GM18907 (cell line): Measurements from ENCODE around the gene AZIN2.
"Not testable (repeated sequence)": the region's sequence is repeated elsewhere in the genome, so short reads cannot be mapped to it uniquely, and the experiment has no call there.

Experiments used
- ATAC-seq: cut with Tn5 transposase; IDR thresholded peaks from one replicate; pipeline ENCODE4 v1.9.1; 2021; ENCODE audit warnings: mild to moderate bottlenecking, moderate library complexity; ENCODE audit not compliant: unreplicated experiment

AZIN2 gene

DNA sequence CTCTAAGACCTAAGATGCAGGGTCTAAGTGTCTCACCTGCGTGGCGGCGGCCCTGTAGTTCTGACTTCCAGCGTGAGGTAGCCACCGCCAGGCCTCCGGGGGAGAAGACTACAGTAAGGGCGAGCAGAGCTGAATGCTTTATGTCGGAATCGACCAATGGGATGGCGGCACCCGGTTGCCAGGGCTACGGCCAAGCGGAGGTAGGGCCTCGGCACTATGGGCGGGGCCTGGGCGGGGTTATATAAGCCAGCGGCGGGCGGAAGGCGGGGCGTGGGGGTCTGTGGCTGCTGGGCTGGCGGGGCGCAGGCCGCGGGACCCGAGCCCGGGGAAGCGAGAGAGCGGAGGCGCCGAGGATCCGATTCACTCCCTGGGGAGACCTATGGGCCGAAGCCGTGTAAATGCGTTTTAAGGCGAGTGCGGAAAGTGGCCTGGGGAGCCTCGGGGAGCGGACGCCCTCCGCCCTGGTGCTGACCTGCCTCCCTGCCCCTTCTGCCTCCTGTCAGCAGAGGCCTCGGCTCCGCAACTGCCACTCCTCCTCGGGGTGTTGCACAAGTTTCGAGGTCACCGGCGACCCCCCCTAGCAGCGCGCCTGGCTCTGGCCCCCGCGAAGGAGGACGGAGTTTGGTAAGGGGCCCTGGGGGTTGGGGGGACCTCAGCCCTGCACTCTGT, at the start of gene AZIN2:
AZIN2 (plus strand) TSS at position 269 of the 669 bp plus-strand sequence. CDS start 1,097 bp downstream, outside the sequence.
- peak; percentile 93 for ATAC-seq

DNA sequence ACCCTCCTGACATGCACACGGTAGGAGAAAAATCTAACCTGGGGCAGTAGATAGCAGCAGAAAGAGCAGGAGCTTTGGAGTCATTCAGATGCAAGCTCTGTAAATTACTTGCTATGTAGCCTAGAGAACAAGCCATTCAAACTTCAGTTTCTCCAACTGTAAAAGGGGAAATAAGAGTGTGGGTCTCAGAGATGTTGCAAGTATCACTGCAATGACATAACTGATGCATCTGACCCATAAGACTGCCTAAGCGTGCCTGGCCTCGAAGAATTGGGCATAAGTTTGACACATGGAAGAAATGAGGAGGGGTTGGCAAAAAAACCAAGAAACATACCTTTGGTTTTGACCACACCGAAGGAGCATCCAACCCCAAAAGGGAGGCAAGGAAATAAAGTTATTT, 49.4 kb upstream of the AZIN2 start:
- ATAC-seq: no peak

DNA sequence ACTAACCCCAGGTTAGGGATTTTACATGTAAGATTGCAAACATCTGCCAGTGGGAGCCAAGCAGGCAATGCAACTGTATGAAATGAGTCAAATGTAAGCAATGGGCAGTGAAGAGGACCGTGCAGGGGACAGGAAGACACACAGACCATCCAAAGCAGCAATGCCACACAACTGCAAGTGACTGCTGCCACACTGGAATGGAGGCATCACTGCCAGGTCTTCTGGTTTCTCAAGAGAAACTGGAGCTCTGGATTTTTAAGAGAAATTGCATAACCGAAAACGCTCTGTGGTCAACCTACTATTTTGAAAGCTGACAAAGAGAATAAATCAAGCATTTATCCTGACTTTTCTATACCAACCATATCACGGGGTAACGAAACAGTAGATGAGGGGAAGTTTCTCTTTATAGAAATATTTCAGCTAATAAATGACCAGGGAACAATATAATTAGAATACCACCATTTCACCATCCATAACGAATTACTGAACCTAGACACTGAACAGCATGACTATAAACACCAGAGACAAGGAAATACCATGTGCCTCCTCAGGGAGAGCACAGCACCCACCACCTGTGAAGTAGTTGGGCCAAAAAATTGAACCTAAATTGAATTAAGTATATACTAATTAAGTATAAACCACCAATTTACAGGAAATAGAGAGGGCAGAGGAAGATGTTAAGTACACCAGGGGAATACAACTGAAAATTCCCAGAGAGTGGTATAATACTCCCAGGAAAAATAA, 48.7 kb upstream of the AZIN2 start:
- ATAC-seq: no peak

DNA sequence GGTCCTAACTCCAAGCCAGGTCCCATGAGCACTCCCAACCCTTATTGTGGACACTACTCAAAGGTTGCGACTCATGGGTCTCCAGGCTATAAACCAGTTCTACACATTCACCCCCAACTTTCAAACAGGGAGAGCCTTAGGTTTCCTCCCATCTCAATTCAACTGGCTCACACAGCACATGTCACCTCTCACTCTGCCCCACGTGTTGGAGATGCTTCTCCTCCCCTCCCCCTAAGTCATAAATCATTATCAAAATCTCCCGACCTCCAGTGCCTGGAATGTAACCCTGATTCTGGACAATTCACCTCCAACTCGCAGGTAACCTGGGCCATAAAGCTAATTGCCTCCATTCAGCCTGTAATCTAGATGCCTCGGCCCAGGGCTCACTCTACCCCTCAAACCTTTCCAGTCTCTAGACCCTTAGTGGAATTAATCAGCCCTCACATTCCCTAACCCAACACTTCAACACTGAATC, 44.9 kb upstream of the AZIN2 start:
- no peak for ATAC-seq

DNA sequence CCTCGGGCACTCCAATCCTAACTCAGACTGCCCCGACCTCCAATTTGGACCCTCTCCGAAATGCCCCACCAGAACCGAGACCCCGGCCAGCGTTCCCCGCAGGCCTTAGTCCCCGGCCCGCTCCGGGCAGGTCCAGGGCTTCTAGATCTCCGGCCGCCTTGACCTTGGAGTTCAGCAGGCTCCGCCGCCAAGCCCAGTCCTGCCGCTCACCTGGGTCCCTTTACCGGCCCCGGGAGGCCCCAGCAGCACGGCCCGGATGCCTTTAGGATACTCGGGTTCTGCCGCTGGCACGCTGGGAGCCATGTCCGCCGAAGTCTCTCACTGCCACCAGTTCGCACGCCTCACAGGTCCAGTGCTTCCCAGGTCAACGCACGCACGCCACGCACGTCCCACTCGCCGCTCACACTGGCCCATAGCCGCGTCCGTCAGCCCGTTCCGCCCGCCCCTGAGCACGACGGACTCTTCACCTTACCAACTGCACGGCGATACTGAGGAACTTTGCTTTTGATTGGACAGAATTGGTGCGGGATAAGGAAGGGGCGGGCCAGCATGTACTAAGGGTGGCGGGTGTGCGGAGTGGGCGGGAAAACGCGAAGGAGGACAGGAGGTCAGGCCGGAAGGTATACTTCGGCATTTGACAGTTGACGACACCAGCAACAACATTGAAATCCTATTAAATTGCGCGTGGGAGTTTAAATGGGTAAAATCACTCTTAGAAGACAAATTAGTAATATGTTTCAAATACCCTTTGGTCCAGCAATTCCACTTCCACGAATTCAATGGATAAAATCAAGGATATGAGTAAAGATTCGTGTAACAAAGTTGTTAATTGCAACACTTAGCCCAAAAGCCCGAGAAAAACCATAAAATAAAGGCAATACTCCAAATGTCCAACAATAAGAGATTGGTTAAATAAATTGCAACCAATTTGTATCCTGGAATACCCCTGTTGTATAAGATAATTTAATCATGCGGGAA, 44.1 kb upstream of the AZIN2 start, which contains the start of gene AK2:
AK2 (minus strand) TSS at position 358 of the 978 bp plus-strand sequence; CDS start at position 303, 55 bp downstream.
- peak; percentile 99 for ATAC-seq

DNA sequence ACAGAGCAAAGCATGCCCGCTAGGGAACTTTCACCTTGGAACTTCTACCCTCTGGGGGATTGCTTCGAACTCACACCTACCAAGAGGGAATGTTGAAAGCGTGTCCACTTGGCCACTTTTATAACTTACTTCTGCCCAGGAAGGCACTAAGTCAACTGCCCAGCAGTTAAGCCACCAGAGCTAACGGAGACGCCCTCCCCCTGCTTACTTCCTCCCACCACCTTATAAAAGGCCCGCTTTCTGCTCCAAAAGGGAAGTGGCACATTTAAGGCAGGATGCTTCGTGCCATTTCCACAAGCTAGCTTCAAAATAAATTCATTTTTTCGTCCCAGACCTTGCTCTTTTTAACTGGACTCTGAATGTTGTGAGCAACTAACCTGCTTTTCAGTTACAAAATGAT, 41.1 kb upstream of the AZIN2 start:
- no peak for ATAC-seq

DNA sequence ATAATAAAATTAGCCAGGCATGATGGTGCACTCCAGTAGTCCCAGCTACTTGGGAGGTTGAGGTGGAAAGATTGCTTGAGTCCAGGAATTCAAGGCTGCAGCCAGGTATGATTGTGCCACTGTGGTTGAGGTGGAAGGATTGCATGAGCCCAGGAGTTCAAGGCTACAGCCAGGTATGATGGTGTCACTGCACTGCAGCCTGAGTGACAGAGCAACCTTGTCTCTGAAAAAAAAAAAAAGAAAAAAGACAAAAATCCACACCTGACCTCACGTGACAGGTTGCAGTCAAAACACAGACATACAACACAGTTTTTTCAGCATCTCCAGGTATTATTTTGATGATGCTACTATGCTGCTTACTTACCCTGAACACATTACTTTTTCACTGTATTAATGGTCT, 39.9 kb upstream of the AZIN2 start:
- no peak for ATAC-seq

DNA sequence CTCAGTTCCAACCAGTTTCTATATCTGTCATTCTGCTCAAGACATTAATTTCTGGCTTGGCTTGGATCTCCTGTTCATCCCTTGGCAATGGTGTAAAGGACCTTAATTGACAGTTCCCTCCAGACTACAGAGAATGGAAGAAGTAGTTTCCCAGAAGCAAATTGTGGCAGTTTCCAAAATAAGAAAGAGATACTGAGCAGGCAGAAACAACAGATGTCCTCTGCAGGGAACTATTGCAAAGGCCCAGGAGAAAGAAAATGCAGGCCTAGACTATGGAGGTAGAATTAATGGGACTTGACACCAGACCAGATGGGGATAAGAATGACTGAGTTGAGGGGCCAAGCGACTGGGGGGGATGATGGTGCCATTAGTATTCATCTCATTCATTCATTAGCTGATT, 38.1 kb upstream of the AZIN2 start:
- ATAC-seq: no peak

DNA sequence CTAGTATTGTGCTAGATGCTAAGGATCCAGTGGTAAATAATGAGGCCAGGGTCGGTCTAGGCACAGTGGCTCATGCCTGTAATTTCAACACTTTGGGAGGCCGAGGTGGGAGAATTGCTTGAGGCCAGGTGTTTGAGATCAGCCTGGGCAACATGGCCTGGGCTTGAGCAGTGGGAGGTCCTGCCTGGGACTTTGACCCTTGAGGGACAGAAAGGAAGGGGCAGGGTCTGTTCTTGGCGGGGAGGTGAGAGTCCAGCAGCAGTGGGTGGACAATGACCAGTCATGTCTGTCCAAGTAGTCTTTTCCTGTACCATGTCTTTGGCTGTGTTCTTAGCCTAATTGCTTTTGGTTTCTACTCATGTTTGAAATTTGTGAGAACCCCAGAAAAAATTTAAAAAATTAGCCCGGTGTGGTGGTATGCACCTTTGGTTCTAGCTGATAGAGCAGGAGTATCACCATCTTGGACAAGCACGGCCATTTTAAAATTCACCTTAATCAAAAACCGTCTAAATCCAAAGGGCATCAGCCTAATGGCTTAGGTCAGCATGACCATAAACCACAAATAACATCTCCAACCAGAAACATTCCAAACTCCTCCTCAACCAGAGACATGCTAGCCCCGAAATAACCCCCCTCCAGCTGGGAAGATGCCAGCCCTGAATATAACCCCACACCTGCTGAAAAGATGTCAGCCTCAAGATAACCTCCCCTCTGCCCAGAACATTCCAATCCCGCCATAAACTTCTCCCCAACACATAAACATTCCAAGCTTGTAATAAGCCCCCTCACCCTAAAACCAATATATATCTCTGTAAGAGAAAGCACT, 37.5 kb upstream of the AZIN2 start:
- ATAC-seq: no peak

DNA sequence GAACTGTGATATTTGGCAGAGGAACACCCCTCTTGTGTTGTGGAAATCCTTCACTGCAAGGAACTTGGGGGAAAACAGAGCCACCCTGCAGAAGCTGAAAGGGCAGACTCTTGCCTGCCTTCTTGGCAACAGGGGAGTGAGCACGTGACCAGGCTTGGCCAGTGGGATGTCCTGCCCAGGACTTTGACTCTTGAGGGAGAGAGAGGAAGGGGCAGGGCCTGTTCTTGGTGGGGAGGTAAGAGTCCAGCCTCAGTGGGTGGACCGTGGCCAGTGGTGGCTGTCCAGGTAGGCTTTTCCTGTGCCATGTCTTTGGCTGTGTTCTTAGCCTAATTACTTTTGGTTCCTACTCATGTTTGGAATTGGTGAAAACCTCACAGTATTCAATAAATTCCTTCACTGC, 35.7 kb upstream of the AZIN2 start:
- no peak for ATAC-seq

DNA sequence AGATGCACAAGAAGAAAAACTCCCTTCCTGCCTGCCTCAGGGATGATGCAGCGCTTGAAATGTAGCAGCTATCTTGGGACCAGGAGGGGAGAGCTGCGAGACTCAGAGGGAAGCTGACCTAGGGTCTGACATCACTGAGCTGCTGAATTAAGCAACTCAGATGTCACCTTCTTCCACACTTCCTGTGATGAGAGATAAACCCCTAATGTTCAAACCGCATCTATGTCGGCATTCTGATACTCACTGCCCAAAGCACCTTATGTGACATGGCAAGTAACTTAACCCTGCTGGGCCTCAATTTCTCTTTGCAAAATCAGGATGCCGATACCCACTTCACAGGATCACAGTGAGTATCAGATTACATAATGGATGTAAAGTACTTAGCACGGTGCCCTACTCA, 35.1 kb upstream of the AZIN2 start:
- no peak for ATAC-seq

DNA sequence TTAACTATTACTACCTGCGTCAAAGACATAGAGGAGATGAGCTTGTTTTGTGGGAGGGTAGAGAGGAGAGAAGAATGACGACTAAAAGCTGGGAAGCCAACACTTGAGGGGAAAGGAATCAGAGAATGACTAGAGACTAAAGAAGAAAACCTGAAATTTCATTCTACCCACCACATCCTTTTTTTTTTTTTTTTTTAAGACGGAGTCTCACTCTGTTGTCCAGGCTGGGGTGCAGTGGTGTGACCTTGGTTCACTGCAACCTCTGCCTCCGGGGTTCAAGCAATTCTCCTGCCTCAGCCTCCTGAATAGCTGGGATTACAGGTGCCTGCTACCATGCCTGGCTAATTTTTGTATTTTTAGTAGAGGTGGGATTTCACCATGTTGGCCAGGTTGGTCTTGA, 34.7 kb upstream of the AZIN2 start:
- ATAC-seq: not testable (repeated sequence)

DNA sequence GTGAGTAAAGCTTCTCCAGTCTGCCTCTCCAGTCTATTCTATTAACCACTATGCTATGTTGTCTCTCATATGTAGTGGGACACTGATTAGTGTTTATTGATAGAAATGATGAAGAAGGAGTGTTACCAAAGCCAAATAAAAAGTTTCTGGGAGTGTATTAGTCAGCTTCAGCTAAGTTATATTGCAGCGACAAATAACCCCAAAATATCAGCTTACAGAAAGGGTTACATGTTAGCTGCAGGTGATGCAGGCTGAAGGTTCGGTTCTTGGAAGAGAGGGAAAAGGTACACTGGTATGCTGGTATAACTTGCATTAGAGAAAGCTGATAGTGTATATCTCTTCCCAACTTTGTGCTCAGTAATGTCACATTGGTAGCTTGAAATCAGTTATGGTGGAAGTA, 33.7 kb upstream of the AZIN2 start:
- ATAC-seq: no peak

DNA sequence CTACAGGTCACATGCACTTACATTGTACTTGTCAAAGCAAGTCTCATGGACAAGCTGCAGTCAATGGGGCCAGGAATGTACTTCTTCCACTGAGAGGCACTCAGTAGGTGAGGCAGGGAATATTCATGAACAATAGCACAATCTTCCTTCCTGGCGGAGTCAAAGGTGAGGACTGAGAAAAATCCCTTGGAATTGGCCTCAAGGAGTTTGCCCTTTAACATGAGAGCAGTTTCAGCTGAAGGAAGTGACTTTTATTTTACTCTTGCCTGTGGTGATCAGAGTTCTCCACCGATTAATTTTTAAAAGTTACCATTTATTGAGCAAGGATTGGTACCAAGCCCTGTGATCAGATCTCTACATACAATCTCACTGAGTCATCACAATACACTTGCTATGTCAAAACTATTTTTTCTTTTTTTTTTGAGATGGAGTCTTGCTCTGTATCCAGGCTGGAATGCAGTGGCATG, 33.1 kb upstream of the AZIN2 start:
- no peak for ATAC-seq

DNA sequence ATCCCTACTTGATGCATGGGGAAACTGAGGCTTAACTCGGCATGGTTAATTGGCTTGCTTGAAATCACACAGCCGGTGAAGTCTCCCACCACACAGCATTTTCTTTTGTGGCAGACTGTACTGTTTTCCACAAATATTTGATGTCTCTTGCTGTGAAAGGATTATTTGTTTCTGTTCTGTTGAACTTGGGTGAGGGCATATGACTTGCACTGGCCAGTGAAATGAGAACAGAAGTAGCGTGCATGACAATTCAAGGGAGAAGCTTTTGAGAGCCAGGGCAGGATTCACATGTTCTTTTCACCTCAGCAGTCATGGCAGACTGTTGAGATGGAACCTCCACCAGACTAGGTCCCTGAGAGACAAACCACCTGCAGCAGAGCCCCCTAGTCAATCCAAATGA, 32.5 kb upstream of the AZIN2 start:
- ATAC-seq: no peak

DNA sequence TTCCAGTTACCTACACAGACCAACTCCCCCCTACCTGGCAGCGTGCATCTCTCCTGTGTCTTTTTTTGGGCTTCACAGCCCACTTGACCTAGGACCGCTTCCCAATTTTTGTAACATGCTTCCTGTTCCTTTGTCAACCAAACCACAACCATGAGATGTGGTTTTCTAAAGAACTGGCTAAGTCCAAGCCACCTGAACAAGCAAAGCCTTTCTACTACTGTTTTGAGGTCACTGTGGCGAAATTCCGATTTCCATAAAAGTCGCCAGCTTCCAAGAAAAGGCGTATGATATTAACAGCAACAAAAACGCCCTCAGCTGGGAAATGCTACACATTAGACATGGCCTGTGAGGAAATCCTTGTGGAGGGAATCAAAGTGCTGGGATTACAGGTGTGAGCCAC, 31.6 kb upstream of the AZIN2 start:
- ATAC-seq: no peak

DNA sequence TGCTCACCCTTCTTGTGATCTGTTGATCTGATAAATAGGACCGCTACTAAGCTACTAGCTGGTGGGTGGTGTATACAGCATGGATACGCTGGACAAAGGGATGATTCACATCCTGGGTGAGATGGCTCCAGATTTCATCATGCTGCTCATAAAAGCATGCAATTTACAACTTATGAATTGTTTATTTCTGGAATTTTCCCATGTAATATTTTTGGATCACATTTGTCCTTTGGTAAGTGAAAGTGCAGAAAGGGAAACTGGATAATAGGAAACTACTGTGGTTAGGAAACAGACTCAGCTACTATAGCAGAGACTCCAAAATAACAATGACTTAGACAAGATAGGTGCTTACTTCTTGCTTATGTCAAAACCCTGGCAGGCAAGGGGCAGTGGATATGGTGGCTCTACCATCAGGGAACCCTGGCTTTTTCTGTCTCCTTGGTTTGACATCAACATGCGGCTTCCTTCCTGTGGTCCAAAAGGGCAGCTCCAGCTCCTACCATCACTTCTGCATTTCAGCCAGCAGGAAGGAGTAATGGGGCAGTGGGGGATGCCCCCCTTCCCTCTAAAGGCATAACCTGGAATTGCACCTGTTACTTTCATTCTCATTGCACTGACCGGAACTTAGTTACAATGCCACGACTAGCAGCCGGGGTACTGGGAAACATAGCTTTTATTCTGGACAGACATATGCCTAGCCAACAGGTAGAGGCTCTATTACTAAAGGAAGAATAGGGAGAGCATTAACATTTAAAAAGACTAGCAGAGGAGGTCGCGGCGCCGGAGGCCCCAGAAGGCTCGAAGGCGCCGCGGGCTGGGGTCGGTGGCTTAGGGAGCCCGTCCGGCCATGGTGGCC, 30.5 kb upstream of the AZIN2 start:
- ATAC-seq: no peak

DNA sequence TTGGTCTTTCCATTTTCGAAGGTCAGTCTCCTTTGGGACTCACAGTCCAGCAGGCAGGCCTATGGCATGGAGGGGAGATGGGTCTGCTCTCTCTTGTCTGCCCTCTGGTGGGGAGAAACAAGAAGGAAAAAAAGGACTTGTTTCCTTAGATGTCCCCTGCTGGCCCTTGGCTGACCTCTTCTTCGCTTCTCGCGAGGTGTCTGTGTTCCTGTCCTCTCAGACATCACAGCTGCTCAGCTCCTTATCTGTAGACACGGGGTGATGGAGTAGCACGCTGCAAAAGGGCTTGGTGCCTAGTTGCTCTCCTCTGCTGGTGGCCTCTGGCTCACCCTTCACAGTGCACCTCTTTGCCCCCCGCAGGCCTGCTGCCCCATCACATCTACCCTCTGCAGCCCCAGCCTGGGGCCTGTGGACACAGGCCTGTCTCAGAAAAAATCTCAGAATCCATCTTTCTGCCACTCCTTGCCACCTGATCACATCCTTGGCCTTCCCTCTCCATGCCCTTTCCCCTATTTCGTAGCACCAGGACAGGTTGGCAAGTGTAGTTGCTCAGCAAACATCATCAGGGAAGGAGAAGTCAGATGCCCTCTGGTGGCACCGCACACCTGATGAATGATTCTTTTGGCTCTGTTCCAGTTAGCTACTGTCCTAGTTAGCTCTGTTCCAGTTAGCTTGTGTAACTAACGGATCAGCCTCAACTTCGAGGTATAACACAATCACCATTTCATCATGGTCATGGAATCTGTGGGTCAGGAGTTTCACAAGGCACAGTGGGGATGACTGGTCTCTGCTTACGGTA, 25.5 kb upstream of the AZIN2 start:
- ATAC-seq: no peak
